ENCODE measurements around the gene BCDIN3D. TPM values are rescaled to one million over a fixed set of nuclear protein-coding genes. Genes with fewer than 3 reads are reported as not detected.
A peak's percentile ranks its signal among the peaks of the same experiment; 100 is the strongest.

Gene BCDIN3D
- total and polyA plus RNA-seq, 2 of the 8 experiments (the other 6 are each of a cell fraction or from before 2014, with no cell fraction given) = 1.6 to 2.4 TPM

DNA sequence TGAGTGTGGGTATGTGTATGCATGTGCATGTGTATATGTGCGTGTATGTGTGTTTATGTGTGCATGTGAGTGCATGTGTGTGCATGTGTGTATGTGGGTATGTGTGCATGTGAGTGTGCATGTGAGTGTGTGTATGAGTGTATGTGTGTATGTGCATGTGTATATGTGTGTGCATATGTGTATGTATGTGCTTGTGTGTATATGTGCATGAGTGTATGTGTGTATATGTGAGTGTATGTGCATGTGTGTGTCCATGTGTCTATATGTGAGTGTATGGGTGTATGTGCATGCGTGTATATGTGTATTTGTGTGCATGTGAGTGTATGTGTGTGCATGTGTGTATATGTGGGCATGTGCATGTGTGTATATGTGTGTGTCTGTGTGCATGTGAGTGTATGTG, 35.1 kb upstream of the BCDIN3D start:
- Histone ChIP-seq H3K4me3 (ENCODE audit: extremely low read depth in 1 of 4, insufficient read depth in 2 of 4, low read depth in 3 of 4, low read length in 4 of 4) (no peak overlapping the region), H3K4me1 (replicated peaks in 1 of 4; ENCODE audit: control insufficient read depth in 3 of 4, insufficient read depth in 4 of 4, low read length in 3 of 4) (peaks cover 0 to 12% (median 4%) of the 10 kb centered on the region in 4 experiments; a peak in 5 of 7 replicates), H2AK5ac (ENCODE audit: low read depth, low read length) (no peak overlapping the region), H2BK5ac (ENCODE audit: low read depth, low read length) (no peak overlapping the region), H3K56ac (replicated peaks; ENCODE audit: insufficient read length, low read depth, low read length) (no peak overlapping the region), H2AFZ (ENCODE audit: low read length) (no peak overlapping the region), H3K79me2 (ENCODE audit: control insufficient read depth in 1 of 2, insufficient read depth in 2 of 2, low read length in 2 of 2) (no peaks in the 10 kb centered on the region), H3K79me1 (ENCODE audit: low read depth, low read length) (no peaks in the 10 kb centered on the region), H2BK12ac (ENCODE audit: low read depth, low read length) (no peak overlapping the region), H3K18ac (ENCODE audit: extremely low read depth, low read length) (no peak overlapping the region), H4K91ac (replicated peaks; ENCODE audit: insufficient read length, low read length) (peak overlapping the region; percentile 42), H4K5ac (ENCODE audit: insufficient read length, low read depth, low read length) (no peak overlapping the region), H3K9ac (replicated peaks in 1 of 4; ENCODE audit: extremely low read depth in 1 of 4, low read depth in 3 of 4, low read length in 3 of 4) (no peak overlapping the region), H3K23me2 (ENCODE audit: low read depth, low read length) (peaks cover 3% of the 10 kb centered on the region; the same call in 1 of the 2 replicates), H2BK120ac (replicated peaks; ENCODE audit: low read depth, low read length) (no peak overlapping the region), H4K8ac (ENCODE audit: extremely low read depth, insufficient read depth, low read length) (no peak overlapping the region), H3K27me3 (replicated peaks in 1 of 4; ENCODE audit: control insufficient read depth in 3 of 4, extremely low read depth in 1 of 4, insufficient read depth in 3 of 4, low read length in 3 of 4) (no peaks in the 10 kb centered on the region; a peak in 1 of 7 replicates), H3K4me2 (ENCODE audit: insufficient read depth in 1 of 2, low read depth in 2 of 2, low read length in 2 of 2) (no peak overlapping the region), H4K20me1 (replicated peaks in 1 of 2; ENCODE audit: control insufficient read depth in 1 of 2, insufficient read depth in 2 of 2, low read length in 2 of 2) (peaks cover 0 to 15% of the 10 kb centered on the region in 2 experiments), H2BK15ac (ENCODE audit: low read length) (no peak overlapping the region), H3K23ac (ENCODE audit: insufficient read length) (no peak overlapping the region), H2BK20ac (ENCODE audit: low read length) (no peak overlapping the region), H3K27ac (ENCODE audit: low read depth, low read length) (no peak overlapping the region), H3K14ac (ENCODE audit: insufficient read length) (peak overlapping the region; percentile 48), H3K4ac (replicated peaks; ENCODE audit: insufficient read length, low read depth, low read length) (no peak overlapping the region), H3K9me3 (ENCODE audit: insufficient read depth in 2 of 2, low read depth in 1 of 2, low read length in 1 of 2) (peaks cover 0 to 7% of the 10 kb centered on the region in 2 experiments; a peak in 1 of 4 replicates), H3K36me3 (ENCODE audit: control insufficient read depth in 2 of 4, insufficient read depth in 4 of 4, low read length in 3 of 4) (no peaks in the 10 kb centered on the region)
- FAIRE-seq (no peak), DNase-seq (ENCODE audit: low read depth in 1 of 2, low spot score in 2 of 2) (no peak)
- TF ChIP-seq CHD1 (IDR thresholded peaks at IDR 0.05; ENCODE audit: low read depth, low read length) = no peak
- TF ChIP-seq HDAC6 (IDR thresholded peaks at IDR 0.05; ENCODE audit: low read depth, low read length) = no peak
- TF ChIP-seq MAFK (IDR thresholded peaks at IDR 0.05; ENCODE audit: low read depth, low read length) = no peak
- no peak for TF ChIP-seq CTCF (IDR thresholded peaks at IDR 0.05; ENCODE audit: control extremely low read depth in 1 of 3, insufficient read depth in 1 of 3, low read depth in 1 of 3, low read length in 3 of 3)
- POLR2A ChIA-PET (ENCODE audit: partially characterized antibody) = no interaction called here
- 0% methylated on average over 1 of the region's 2 CpGs; no CpG with 5 or more reads in 1 of the 2 experiments for WGBS, 2 experiments (ENCODE audit: extremely low coverage in 1 of 2, insufficient coverage in 1 of 2, insufficient read length in 1 of 2, insufficient replicate concordance in 2 of 2, low coverage in 1 of 2, low lambda C conversion rate in 2 of 2, missing lambda C conversion rate in 1 of 2)
- CTCF ChIA-PET (ENCODE audit: partially characterized antibody) = no interaction called here

Data from H1 (cell line).